Measurements from ENCODE around the gene LCE4A.

LCE4A gene

DNA sequence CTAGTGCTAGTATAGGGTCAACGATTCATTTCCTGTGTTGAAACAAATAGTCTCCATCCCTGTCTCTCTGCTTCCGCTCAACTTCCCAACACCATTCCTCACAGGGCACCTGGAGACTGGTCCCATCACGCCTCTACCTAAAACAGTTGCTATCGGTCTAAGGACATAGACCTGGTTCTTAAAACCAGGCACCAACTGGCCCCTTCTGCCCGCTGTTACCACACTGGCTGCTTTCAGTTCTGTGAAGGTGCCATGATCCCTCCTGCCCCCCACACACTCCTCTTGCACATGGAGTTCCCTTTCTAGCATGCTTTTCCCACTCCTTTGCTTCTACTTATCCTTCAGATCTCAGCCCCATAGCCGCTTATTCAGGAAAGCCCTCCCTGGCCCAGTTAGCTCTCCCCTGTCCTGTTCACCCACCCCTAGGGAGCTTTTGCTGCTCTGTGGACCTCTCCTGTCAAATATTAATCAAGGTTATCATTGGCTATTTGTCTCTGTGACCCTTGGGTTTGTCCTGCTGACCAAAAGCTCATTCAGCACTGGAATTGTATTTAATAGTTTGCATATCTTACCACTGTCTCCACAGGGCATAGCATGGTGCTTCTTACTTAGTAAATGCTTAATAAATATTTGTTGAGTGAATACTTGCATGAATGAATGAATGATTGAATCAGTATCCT is 37.9 kb downstream of the LCE4A start:
- no peak for DNase-seq (ENCODE audit: low spot score)

DNA sequence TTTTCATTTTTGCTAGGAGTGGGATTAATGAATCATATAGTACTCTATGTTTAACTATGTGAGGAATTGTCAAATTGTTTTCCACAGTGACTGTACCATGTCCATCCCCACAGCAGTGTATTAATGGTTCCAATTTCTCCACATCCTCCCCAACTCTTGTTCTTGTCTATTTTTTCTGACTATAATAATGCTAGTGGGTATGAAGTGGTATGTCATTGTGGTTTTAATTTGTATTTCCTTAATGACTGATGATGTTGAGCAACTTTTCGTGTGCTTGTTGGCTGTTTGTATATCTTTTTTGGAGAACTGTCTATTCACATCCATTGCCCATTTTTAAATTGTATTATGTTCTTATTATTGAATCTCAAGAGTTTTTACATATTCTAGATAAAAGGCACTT is 39.9 kb downstream of the LCE4A start:
- DNase-seq (ENCODE audit: low spot score): no peak

DNA sequence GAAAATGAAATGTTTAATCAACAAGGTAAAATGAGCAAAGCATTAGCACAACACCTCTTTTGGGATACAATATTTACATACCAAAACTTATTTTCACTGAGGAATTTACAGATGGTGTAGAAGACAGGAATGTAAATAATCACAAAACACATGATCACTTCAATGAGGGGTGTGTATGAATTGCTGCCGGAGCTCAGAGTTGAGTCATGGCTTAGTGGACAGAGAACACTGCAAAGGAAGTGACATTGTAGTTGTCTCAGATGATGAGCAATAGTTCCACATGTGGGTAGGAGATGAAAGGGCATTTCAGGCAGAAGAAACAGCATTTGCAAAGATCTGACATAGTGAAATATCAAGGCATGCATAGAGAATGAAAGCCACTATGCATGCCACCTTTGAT is 44.3 kb downstream of the LCE4A start:
- DNase-seq (ENCODE audit: low spot score): no peak

DNA sequence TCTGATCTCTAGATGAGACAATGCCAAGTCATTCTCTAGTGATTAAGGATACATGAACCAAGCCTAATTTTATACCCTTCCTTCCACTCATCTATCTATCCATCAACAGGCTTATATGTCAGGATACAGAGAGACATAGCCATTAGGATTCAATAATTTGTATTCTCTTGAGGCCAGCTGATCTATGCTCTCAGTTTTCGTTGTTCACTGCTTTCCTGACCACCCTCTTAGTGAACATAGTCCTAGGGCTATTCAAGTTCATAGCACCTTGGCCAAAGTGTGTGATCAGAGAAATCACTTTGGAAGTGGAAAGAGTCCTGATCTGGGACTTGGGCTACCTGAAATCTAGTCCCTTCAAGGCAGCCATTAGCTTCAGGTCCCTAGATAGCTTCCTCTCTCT is 45.6 kb downstream of the LCE4A start:
- DNase-seq (ENCODE audit: low spot score): no peak

DNA sequence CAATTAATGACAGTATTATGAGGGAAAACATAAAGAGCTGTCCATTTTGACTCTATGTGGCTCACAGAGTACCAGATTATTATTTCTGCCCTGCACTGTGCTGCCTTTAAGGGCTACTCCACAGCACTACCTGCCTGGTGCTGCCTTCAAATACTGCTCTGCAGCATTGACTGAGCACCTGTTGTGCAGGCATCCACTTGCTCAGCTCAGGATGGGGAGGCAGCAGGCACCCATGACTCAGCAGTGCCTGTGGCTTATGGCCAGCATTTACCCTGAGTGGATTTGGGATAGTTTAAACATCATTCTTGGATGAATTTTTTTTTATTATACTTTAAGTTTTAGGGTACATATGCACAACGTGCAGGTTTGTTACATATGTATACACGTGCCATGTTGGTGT is 48.9 kb downstream of the LCE4A start:
- DNase-seq (ENCODE audit: low spot score): no peak

DNA sequence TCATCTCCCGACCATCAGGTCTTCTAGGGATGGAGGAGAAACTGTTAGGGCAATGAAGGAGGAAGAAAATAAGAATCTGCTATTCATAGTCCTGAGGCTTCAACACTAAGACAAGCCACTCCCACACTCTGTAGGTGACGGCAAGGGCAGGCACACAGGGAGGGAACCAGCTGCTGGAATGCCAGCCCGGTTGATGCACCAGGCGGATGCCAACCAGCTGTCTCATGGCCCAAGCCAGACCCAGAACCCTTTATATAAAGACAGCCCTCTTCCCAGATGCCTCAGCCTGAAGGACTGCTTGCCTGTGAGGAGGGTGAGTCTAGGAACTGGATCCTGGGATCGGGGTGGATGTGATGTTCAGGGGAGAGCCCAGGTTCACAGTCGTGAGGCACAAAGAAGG is 49.8 kb downstream of the LCE4A start, which contains the start of gene KPRP:
KPRP (plus strand) TSS at position 279 of the 400 bp plus-strand sequence. CDS start 1,564 bp downstream, outside the sequence.
- DNase-seq (ENCODE audit: low spot score): no peak

DNA sequence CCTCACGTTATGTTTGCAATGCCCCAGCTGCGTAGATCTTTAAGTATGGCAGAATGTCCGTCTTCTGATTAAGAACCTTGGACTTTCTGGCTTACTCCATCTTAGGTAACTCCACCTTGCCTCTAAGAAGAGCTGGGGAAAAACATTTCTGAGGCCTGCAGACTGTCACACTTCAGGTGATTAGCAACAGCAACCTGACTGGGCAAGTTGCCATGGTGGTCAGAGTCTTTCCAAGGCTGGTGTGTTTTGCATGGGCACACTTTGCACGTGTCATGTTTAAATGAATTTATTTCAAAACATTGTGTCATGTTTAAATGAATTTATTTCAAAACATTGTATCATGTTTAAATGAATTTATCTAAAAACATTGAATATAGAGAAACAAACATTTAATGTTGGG is 50.7 kb downstream of the LCE4A start:
- no peak for DNase-seq (ENCODE audit: low spot score)

Data from CD4-positive, alpha-beta T cell treated with Interleukin-6 at 100 ng/mL for 8 hours (primary cell).